Fibroblast of skin of back (primary cell): ENCODE measurements around the gene SERINC1. TPM values are rescaled to one million over a fixed set of nuclear protein-coding genes. Genes with fewer than 3 reads are reported as not detected.
"Not testable (repeated sequence)": the region's sequence is repeated elsewhere in the genome, so short reads cannot be mapped to it uniquely, and the experiment has no call there.

ENCODE experiments used
- DNase-seq: peaks from one replicate; pipeline ENCODE4 v3.0.0-alpha.2; 2013
- polyA plus RNA-seq, 2 experiments: library from polyadenylated mRNA; unstranded; fragments of 120-200 nt; gene quantifications; one replicate each; pipeline ENCODE4 v1.2.1, GENCODE V29; 2013; ENCODE audit not compliant: insufficient read length in 2 of 2

SERINC1 gene
- 148 TPM for polyA plus RNA-seq (2013, experiment 1 of 2; ENCODE audit: insufficient read length)
- 146 TPM for polyA plus RNA-seq (2013, experiment 2 of 2; ENCODE audit: insufficient read length)

DNA sequence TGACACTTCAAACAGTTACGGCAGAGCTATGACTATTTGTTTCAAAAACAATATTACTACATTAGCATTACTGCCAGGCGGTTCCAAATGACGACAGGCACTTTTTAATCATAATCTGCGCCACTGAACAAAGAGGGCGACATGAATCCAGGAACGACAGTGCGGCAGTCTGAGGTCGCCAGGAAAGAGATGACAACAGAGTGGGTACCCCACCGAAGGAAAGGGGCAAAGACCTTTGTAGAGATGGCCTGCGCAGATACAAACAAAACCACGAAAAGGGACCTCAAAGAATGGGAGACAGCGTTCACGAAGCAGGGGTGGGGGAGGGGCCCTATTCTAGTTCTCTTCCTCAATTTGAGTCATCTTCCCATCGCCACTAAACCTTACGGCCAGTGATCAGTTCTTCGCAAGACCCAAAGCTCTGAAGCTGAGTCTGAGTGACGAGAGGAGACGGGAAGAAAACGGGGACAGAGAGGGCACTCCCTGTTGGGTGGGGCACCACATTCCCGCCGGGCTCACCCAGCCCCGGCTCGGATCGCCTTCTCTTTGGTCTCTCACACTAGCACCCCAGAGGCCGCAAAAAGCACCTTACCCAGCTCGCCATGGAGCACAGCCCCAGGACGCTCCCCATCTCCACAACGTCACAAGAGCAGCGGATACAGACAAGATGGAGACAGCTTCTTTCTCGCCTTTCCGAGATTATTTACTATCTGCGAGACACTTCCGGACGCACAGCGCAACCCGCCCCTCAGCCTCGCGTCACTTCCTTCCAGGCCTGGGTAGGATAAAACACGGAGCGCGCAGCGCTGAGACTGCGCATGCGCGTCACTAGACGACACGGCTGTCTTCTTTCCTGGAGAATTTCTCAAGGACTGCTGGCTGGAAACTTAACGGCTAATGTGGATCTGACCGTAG, at the start of gene SERINC1:
SERINC1 (minus strand) TSS at position 701 of the 915 bp plus-strand sequence; CDS start at position 631, 70 bp downstream.
- DNase-seq: peak; percentile 94

DNA sequence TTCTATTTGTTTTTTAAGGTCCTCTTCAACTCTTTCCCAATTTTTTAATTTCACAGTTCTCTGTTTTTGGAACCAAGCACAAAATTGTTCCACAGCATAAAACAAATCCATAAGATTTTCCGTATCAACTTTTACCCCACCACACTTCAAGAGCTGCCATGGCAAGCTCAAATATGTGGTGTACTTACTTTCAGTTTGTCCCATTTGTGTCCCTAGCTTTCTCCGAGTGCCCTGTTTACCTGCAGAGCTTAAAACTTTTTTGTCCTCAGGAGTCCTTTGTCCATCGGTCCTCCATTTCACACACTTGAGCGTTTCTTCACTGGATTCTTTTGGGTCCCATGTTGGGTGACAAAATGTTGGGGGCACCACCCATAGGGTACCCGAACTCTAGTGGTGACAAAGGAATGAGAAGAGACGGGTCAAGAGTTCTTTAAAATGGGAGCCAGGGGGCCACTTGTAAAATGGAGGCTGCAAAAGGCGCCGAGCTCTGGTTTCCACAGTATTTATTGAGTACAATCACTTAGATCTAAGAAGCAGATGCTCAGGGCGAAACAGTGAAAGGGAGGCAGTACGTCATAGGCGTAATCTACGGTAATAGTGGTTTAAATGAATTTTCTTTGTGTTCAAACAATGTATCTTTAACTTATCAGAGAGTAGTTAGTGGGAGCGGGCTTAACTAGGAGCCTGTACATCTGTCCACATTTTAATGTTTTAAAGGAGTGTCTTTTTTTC, 39.8 kb upstream of the SERINC1 start:
- DNase-seq: no peak

- DNase-seq: not testable (repeated sequence)
Observed at GRCh38 chr6:122505170-122505569, 33.6 kb upstream of the SERINC1 start.

DNA sequence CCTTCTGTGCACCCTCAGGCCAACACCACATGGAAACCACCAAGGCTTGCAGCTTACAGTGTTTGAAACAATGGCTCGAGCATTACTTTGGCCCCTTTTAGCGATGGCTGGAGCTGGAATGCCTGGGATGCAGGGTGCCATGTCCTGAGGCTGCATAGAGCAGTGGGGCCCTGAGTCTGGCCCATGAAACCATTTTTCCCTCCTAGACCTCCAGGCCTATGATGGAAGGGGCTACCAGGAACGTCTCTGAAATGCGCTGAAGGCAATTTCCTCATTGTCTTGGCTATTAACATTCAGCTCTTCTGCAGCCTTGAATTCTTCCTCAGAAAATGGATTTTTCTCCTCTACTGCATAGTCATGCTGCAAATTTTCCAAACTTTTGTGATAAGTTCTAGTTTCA, 29.9 kb upstream of the SERINC1 start:
- no peak for DNase-seq

DNA sequence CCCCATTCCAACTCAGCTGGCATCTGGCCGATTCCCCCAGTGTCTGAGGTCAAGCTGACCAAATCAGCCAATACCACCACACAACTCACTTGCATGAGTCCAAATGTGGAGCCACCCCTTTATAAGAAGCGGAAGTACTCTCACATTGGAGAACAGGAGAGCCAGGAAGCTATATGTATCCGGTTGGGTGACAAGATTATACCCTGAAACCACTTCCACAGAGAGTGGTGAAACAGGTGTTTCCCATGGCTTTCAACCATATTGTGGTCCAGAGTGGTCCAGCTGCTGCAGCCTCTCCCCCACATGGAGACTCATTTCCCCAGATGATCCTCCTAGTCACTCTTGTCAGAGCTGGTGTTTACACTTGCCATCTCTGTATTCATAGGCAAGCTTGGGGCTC, 24.0 kb upstream of the SERINC1 start:
- no peak for DNase-seq

- no peak for DNase-seq
Observed at GRCh38 chr6:122494665-122495272, 23.2 kb upstream of the SERINC1 start.

- peak; percentile 68 for DNase-seq
Observed at GRCh38 chr6:122491919-122492555, 20.4 kb upstream of the SERINC1 start.

DNA sequence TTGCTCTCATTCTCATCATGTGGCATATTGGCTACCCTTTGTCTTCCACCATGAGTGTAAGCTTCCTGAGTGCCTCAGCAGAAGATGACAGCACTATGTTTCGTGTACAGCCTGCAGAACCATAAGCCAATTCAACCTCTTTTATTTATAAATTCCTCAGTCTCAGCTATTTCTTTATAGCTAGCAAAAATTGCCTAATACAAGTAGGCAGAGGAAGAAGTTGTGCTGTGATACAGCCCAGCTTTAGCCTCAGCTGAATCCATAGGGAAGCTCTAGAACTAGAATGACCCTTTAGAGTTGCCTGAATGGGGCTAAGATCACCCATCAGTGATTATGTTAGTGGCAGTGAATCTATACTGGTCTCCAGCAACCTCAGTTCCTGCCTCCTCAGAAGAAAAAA, 19.0 kb upstream of the SERINC1 start:
- DNase-seq: no peak

- DNase-seq: no peak
Observed at GRCh38 chr6:122484760-122485159, 13.2 kb upstream of the SERINC1 start.

- DNase-seq: no peak
Observed at GRCh38 chr6:122482750-122483080, 11.1 kb upstream of the SERINC1 start.

DNA sequence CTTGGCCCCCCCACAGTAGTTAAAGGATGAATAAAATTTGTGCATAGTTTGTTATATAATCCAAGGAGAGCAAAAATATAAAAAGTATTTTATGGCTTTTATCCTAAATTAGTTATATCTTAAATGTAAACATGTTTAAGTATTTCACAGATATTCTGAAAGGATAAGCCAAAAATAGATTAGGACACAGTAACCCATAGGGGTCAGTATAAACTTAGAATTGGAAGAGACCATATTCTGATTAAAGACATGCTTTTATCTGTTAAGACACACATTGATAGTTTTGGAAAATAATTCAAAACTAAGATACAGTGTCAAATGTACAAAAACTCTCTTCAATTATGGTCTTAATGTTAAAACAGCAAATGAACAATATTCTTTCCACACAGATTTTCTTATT, 4.5 kb upstream of the SERINC1 start:
- DNase-seq: peak; percentile 32

GRCh38 chr6:122472022-122472340, 374 bp upstream of the SERINC1 start:
- no peak for DNase-seq

DNA sequence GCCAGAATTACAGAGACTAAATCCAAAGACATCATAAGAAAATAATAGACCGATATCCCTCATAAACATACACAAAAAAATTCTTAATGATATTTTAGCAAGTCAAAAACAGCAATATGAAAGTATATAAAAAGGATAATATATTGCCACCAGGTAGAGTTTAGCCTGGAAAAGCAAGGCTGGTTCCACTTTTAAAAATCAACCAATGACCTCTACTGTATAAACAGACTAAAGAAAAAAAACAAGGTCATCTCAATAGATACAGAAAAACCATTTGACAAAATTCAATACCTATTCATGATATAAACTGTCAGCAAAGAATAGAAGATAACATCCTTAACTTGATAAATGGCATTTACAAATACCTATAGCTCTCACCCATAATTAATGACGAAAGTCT, 9.7 kb downstream of the SERINC1 start:
- no peak for DNase-seq

GRCh38 chr6:122459865-122460416, 11.7 kb downstream of the SERINC1 start:
- DNase-seq: not testable (repeated sequence)

DNA sequence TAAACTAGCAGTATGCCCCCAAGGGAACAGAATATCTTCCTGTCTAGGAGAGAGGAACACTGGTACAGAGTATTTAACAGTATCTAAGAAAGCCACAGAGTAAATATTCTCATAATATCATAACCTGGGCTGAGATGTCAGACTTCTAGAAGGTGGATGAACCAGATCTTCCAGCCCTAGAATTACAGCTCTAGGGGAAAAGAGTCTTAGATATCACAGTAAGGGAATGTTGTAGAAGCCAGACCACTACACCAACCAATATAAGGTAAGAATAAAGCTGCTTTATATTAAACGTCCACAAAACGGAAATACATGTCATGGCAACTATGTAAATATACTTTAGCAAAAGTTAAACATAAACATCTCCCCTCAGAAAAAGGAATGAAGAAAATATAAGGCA, 12.4 kb downstream of the SERINC1 start:
- DNase-seq: no peak

GRCh38 chr6:122458087-122458486, 13.5 kb downstream of the SERINC1 start:
- DNase-seq: no peak

DNA sequence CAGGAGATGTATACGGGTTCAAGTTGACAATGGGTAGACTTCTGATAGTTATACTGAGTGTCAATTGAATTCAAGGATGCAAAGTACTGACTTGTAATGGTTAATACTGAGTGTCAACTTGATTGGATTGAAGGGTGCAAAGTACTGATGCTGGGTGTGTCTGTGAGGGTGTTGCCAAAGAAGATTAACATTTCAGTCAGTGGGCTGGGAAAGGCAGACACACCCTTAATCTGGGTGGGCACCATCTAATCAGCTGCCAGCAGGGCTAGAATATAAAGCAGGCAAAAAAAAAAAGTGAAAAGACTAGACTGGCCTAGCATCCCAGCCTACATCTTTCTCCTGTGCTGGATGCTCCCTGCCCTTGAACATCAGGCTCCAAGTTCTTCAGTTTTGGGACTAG, 16.5 kb downstream of the SERINC1 start:
- DNase-seq: not testable (repeated sequence)

DNA sequence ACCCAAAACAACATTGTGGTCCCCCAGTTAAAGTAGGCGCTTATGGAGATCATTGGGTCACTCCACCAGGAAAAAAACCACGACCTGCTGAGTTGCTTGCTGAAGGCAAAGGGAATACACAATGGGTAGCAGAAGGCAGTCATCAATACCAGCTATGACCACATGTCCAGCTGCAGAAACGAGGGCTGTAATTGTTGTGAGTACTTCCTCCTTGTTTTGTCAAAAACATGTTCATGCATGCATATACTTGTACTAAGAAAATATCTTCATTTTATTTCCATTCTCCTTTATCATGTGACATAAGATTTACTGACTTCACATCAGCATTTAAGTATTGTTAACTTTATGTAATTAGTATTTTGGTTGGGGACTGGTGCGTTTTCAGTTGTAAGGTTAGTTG, 16.9 kb downstream of the SERINC1 start:
- no peak for DNase-seq

DNA sequence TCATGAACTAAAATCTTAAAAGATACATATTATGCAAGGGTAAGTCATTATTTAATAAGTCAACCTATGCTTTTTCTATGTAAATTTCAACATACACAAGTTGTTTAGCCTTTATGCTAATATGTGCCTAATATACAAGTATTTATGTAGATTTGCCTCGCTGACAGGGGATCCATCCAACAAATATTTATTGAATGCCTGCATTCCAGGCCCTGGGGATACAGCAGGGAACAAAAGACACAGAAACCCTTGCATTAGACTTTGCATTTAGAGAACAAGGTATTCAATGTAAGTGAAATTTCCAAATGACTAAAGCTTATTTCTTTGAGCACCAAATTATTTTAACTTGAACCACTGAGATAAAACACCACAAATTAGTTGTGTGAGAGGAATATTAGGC, 19.1 kb downstream of the SERINC1 start:
- no peak for DNase-seq

DNA sequence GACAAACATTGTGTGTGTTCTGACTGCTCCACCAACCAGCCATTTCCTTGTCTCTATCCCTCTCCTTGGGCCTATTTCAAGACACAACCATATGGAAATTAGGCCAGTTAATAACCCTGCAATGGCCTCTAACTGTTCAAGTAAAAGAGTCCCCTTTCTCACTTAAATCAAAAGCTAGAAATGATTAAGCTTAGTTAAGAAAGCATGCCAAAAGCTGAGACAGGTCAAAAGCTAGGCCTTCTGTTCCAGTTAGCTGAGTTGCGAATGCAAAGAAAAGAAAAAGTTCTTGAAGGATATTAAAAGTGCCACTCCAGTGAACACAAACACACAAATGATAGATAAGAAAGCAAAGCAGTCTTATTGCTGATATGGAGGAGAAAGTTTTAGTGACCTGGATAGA, 22.5 kb downstream of the SERINC1 start:
- DNase-seq: no peak

DNA sequence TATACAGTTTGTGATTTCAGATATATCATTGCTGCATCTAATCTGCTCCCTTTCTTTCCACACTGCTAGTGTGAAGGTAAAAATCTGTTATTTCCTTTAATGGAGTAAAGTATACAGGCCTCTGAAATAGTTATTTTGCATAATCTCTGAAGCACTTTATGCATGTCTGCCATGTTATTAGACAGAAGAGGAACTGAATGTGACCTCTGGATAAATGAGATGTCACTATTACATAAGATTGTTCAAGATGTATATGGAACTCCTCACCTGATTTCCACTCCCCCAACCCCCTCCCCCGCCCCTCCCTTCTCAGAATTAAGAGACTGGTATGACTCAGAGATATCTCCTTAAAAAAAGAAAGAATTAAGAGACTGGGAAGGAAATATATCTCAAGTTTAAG, 26.3 kb downstream of the SERINC1 start:
- DNase-seq: no peak

GRCh38 chr6:122438975-122439374, 32.6 kb downstream of the SERINC1 start:
- no peak for DNase-seq

GRCh38 chr6:122432816-122433215, 38.8 kb downstream of the SERINC1 start:
- peak; percentile 56 for DNase-seq
